ENCODE data around the gene KNSTRN. TPM values are rescaled to one million over a fixed set of nuclear protein-coding genes. Genes with fewer than 3 reads are reported as not detected.

KNSTRN gene
- total and polyA plus RNA-seq, 4 experiments from 2014 or later, result 1.0 to 8.8 (median 4.6) TPM

DNA sequence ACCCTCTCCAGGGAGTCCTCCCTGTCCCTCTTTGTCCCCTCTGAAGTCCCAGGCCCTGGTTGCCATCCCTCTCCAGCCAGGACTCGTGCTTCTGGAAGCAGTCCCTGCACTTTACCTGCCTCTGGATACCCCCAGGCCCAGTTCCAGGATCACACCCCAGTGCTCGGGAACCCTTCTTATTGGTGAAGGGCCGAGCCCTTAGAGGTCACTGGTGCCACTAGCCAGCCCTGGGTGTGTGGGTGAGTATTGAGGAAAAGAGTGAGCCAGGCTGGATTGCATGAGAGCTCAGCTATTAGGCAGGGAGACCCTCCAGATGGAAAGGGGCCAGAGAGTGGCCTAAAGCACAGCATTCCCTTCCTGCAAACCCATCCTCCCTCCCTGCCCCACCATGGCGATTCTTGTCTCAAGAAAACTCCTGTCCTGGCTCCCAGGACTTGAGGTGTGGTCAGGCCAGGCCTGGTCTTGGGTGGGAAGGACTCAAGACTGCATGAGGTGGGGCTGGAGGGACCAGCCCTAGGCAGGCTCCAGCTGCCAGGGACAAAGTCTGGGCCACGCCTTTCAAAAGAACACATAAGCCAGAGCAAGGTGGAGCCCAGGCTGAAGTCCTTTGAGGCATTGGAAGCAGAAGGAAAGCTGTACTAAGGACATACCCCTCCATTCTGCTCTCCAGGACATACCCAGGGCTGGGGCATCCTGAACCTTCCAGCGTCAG is 36.5 kb upstream of the KNSTRN start:
- no peaks in the 10 kb centered on the region for H3K9me3 Mint-ChIP-seq
- no peaks in the 10 kb centered on the region for H3K27me3 ChIP-seq (ENCODE audit: insufficient read depth, low read length)
- intact Hi-C loops (cut with micrococcal nuclease), result no loop called here
- DNase-seq, result no peak
- ChIA-PET CTCF (ENCODE audit: partially characterized antibody) (interaction anchor here (0.6 to 13.4 kb wide), 7 partner anchors 8 to 75 kb away, joined by 3 to 324 read pairs (median 4); partner anchors contain the start of gene PLCB2), POLR2A (ENCODE audit: partially characterized antibody) (no interaction called here)
- H3K4me1 Mint-ChIP-seq, result peaks cover 0 to 3% (median under 1%) of the 10 kb centered on the region in 4 donors
- H3K4me1 ChIP-seq (ENCODE audit: insufficient read depth, low read length), result peaks cover 7% of the 10 kb centered on the region
- no peak overlapping the region for H3K27ac ChIP-seq (ENCODE audit: low read depth, low read length)
- no peaks in the 10 kb centered on the region for H3K36me3 Mint-ChIP-seq
- H3K9me3 ChIP-seq (ENCODE audit: control insufficient read depth in 1 of 2, low read length in 2 of 2), result no peaks in the 10 kb centered on the region
- H3K27me3 Mint-ChIP-seq, result no peaks in the 10 kb centered on the region
- no peaks in the 10 kb centered on the region for H3K36me3 ChIP-seq (ENCODE audit: insufficient read depth, low read length)
- no peak overlapping the region for H3K4me3 Mint-ChIP-seq
- no peak overlapping the region for H3K27ac Mint-ChIP-seq
- H3K4me3 ChIP-seq (ENCODE audit: low read length in 2 of 2), result no peak overlapping the region

DNA sequence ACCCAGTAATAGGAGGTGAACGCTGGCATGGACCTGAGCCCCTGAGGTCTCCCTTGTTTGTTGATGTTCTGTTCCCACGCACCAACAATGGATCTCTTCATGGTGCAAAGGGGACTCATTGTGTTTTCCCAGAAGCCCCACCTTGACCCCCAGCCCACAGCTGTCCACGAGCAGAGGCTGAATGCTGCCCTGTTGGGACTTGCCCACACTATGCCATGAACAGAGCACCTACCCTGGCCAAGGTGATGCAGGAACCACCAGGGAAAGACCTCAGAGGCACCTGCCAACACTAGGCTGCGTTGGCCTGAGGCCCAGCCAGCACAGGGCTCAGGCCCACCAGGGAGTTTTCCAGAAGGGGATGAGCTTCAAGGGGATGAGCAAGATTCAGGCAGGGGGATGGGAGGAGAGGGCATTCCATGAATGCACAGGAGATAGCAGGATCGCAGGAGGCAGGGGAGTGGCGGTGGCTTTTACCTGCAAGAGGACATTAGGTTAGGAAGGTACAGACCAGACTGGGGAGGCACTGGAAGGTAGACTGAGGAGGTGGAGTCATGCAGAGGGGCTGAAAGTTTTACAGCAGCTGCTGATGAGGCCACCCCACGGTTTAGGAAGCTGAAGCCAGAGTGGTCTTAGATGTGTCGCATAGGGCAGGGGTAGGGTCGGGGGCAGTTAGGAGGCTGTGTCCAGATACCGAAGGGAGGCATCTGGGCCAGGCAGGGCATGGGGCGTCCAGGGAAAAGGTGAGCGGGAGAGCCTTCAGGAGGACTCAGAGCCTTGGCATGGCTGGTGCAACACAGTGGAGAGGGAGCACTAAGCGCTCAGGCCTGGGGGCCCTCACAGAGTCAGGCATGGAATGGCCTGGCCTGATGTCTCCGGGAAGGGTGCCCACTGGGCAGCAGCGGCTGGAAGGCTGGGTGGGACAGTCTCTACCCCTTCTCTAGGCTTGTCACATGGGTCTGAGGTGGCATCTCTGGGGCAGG is 35.7 kb upstream of the KNSTRN start:
- Histone ChIP-seq H3K36me3 (ENCODE audit: insufficient read depth, low read length) (no peaks in the 10 kb centered on the region), H3K4me3 (ENCODE audit: low read length in 2 of 2) (no peak overlapping the region), H3K4me1 (ENCODE audit: insufficient read depth, low read length) (peaks cover 7% of the 10 kb centered on the region), H3K9me3 (ENCODE audit: control insufficient read depth in 1 of 2, low read length in 2 of 2) (no peaks in the 10 kb centered on the region), H3K27me3 (ENCODE audit: insufficient read depth, low read length) (no peaks in the 10 kb centered on the region), H3K27ac (ENCODE audit: low read depth, low read length) (no peak overlapping the region)
- Mint-ChIP-seq H3K36me3 (no peaks in the 10 kb centered on the region), H3K9me3 (no peaks in the 10 kb centered on the region), H3K4me3 (no peak overlapping the region), H3K27me3 (no peaks in the 10 kb centered on the region), H3K27ac (peak overlapping the region in 1 of 7 donors; percentile 26), H3K4me1 (peaks cover 0 to 3% (median under 1%) of the 10 kb centered on the region in 4 donors)
- DNase-seq, result no peak
- CTCF ChIA-PET (ENCODE audit: partially characterized antibody), result interaction anchor here (0.6 to 13.4 kb wide), 5 partner anchors 9 to 74 kb away, joined by 3 to 324 read pairs (median 4); partner anchors contain the start of gene PLCB2
- intact Hi-C loops (cut with micrococcal nuclease), result no loop called here
- POLR2A ChIA-PET (ENCODE audit: partially characterized antibody), result no interaction called here

DNA sequence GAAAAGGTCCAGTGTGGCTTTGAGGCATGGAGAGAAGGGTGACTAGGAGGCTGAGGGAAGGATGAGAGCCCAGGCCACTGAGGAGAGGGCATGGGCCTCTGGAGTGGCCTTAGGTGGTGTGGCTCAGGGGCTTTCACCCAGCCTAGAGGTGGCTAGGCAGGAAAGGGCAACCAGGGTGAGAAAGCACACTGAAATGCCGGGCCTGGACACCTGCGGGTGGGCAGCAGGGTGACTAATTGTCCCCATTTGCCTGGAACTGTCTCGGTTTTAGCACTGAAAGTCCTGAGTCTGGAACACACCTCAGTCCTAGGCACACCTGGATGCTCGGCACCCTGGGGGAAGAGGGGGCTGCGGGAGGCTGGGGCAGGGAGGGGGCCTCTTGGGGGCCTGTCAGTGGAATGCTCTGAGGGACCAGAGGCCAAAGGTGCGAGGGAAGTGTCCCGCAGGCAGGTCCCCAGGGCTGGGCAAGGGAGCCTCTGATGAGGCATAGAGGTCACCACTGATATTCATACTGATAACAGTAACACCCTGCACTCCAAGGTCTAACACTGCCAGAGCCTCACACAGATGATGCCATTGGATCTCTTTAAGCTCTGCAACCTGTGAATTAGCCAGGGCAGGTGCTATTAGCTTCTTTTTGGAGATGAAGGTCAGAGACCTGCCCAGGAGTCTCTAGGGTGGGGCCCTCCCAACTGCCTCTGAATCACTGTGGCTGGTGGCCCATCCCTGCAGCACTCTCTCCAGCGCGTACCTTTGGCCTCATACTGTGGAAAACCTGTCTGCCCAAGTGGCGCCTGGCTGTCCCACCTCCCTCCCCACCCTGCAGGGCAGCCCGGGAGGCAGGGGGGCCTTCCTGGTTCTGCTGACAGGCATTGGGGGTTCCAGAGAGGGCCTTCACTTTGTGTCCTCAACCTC is 34.7 kb upstream of the KNSTRN start:
- H3K9me3 ChIP-seq (ENCODE audit: control insufficient read depth in 1 of 2, low read length in 2 of 2), result no peaks in the 10 kb centered on the region
- no peaks in the 10 kb centered on the region for H3K36me3 ChIP-seq (ENCODE audit: insufficient read depth, low read length)
- CTCF ChIA-PET (ENCODE audit: partially characterized antibody), result interaction anchor here (1.4 to 11.2 kb wide), 2 partner anchors 74 kb away, joined by 3 to 235 read pairs; no protein-coding TSS in a partner anchor
- H3K36me3 Mint-ChIP-seq, result no peaks in the 10 kb centered on the region
- H3K4me3 ChIP-seq (ENCODE audit: low read length in 2 of 2), result no peak overlapping the region
- H3K27me3 Mint-ChIP-seq, result no peaks in the 10 kb centered on the region
- POLR2A ChIA-PET (ENCODE audit: partially characterized antibody), result no interaction called here
- peaks cover 7% of the 10 kb centered on the region for H3K4me1 ChIP-seq (ENCODE audit: insufficient read depth, low read length)
- no peak overlapping the region for H3K4me3 Mint-ChIP-seq
- H3K27ac Mint-ChIP-seq, result peak overlapping the region in 1 of 7 donors; percentile 26
- no peak overlapping the region for H3K27ac ChIP-seq (ENCODE audit: low read depth, low read length)
- H3K9me3 Mint-ChIP-seq, result no peaks in the 10 kb centered on the region
- peaks cover 0 to 3% (median under 1%) of the 10 kb centered on the region in 4 donors for H3K4me1 Mint-ChIP-seq
- no peak for DNase-seq
- intact Hi-C loops (cut with micrococcal nuclease), result no loop called here
- no peaks in the 10 kb centered on the region for H3K27me3 ChIP-seq (ENCODE audit: insufficient read depth, low read length)

DNA sequence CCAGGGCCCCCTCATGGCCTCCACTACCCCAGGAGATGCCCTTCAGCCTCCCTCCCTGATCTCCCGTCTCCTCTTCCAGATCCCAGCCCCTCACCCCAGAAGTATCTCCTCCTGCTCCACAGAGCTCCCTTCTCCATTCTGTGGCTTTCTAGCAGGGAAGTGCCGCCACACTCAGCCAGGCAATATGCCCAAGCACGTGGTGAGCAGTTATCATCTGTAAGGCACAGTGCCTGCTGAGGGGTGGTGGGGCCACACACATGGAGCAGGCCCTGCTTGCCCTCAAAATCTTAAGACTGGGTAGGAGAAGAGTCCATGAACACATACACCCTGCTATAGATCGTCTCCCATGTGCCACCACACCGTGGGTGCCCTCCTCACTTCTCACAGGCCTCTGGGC is 34.0 kb upstream of the KNSTRN start:
- Mint-ChIP-seq H3K9me3 (no peaks in the 10 kb centered on the region), H3K36me3 (no peaks in the 10 kb centered on the region), H3K4me3 (no peak overlapping the region), H3K27ac (no peak overlapping the region), H3K4me1 (peaks cover 0 to 3% (median under 1%) of the 10 kb centered on the region in 4 donors), H3K27me3 (no peaks in the 10 kb centered on the region)
- Histone ChIP-seq H3K4me3 (ENCODE audit: low read length in 2 of 2) (no peak overlapping the region), H3K36me3 (ENCODE audit: insufficient read depth, low read length) (no peaks in the 10 kb centered on the region), H3K9me3 (ENCODE audit: control insufficient read depth in 1 of 2, low read length in 2 of 2) (no peaks in the 10 kb centered on the region), H3K4me1 (ENCODE audit: insufficient read depth, low read length) (peaks cover 7% of the 10 kb centered on the region), H3K27ac (ENCODE audit: low read depth, low read length) (no peak overlapping the region), H3K27me3 (ENCODE audit: insufficient read depth, low read length) (no peaks in the 10 kb centered on the region)
- intact Hi-C loops (cut with micrococcal nuclease), result no loop called here
- POLR2A ChIA-PET (ENCODE audit: partially characterized antibody), result no interaction called here
- DNase-seq, result no peak
- CTCF ChIA-PET (ENCODE audit: partially characterized antibody), result interaction anchor here (1.4 kb wide), 1 partner anchor 73 kb away, joined by 3 read pairs; no protein-coding TSS in a partner anchor

DNA sequence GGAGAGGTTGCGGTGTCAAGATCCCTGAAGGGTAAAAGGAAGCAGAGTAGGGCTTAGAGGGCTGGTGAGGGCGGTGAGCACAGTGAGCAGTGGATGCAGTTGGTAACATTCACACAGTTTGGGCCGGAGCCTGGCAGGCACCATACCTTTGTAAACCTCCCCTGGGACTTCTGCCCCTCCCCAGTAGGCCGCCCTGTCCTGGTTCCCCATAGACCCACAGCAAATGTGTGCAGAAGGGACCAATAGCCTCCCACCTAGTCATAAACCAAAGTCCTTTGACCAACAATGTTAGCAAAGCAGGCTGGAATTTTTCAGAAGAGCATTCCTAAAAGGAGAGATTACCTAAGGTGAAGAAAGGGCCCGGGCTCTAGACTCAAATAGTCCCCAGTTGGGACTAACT is 33.4 kb upstream of the KNSTRN start:
- intact Hi-C loops (cut with micrococcal nuclease), result no loop called here
- Histone ChIP-seq H3K4me3 (ENCODE audit: low read length in 2 of 2) (no peak overlapping the region), H3K9me3 (ENCODE audit: control insufficient read depth in 1 of 2, low read length in 2 of 2) (no peaks in the 10 kb centered on the region), H3K27ac (ENCODE audit: low read depth, low read length) (no peak overlapping the region), H3K4me1 (ENCODE audit: insufficient read depth, low read length) (peaks cover 6% of the 10 kb centered on the region), H3K36me3 (ENCODE audit: insufficient read depth, low read length) (no peaks in the 10 kb centered on the region), H3K27me3 (ENCODE audit: insufficient read depth, low read length) (no peaks in the 10 kb centered on the region)
- H3K36me3 Mint-ChIP-seq, result no peaks in the 10 kb centered on the region
- H3K4me3 Mint-ChIP-seq, result no peak overlapping the region
- POLR2A ChIA-PET (ENCODE audit: partially characterized antibody), result no interaction called here
- no peaks in the 10 kb centered on the region for H3K27me3 Mint-ChIP-seq
- H3K4me1 Mint-ChIP-seq, result peaks cover 0 to 3% (median under 1%) of the 10 kb centered on the region in 4 donors
- H3K27ac Mint-ChIP-seq, result no peak overlapping the region
- no peak for DNase-seq
- CTCF ChIA-PET (ENCODE audit: partially characterized antibody), result interaction anchor here (1.4 kb wide), 1 partner anchor 73 kb away, joined by 3 read pairs; no protein-coding TSS in a partner anchor
- H3K9me3 Mint-ChIP-seq, result peaks cover 0 to 2% (median 0%) of the 10 kb centered on the region in 8 donors

DNA sequence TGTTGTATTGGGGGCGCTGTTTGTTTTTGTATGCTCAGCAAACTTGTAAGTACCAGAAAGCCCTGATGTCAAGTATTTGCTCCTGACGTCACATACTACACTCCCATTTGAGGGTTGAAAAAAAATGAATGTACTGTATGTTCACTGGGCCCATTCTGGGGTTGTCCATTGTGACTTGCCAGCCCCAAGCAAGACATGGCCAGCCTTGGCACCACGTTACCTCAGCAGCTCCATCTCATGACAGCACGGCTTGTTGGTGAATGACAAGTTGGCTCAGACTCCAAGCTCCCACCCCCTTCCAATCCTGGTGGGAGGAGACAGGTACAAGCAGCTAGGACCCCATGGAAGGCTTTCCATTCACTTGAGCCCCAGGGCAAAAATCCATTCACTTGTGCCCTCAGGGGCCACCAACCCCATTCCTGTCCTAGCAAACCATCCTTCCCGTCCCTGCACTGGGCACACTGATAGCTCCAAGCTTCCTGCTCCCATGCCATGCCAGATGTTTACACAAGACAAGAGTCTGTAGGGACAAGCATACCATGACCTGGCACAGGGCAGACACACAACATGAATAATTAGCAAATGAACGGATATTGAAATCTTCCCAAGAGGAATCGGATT is 30.1 kb upstream of the KNSTRN start:
- no peaks in the 10 kb centered on the region for H3K36me3 ChIP-seq (ENCODE audit: insufficient read depth, low read length)
- ChIA-PET POLR2A (ENCODE audit: partially characterized antibody) (interaction anchor here (1.0 to 1.3 kb wide), 2 partner anchors 8 to 30 kb away, joined by 3 read pairs; no protein-coding TSS in a partner anchor), CTCF (ENCODE audit: partially characterized antibody) (interaction anchor here (0.8 to 1.5 kb wide), 3 partner anchors 9 to 45 kb away, joined by 3 to 5 read pairs (median 3); partner anchors contain the start of gene PLCB2)
- Mint-ChIP-seq H3K4me1 (no peaks in the 10 kb centered on the region), H3K4me3 (no peak overlapping the region), H3K27ac (no peak overlapping the region), H3K27me3 (peaks cover 0 to 4% of the 10 kb centered on the region in 2 donors), H3K36me3 (no peaks in the 10 kb centered on the region), H3K9me3 (peaks cover 0 to 2% (median 0%) of the 10 kb centered on the region in 8 donors)
- intact Hi-C loops (cut with micrococcal nuclease), result no loop called here
- no peaks in the 10 kb centered on the region for H3K27me3 ChIP-seq (ENCODE audit: insufficient read depth, low read length)
- H3K9me3 ChIP-seq (ENCODE audit: control insufficient read depth in 1 of 2, low read length in 2 of 2), result no peaks in the 10 kb centered on the region
- H3K4me1 ChIP-seq (ENCODE audit: insufficient read depth, low read length), result peaks cover under 1% of the 10 kb centered on the region
- H3K4me3 ChIP-seq (ENCODE audit: low read length in 2 of 2), result no peak overlapping the region
- no peak overlapping the region for H3K27ac ChIP-seq (ENCODE audit: low read depth, low read length)
- no peak for DNase-seq

Measured in CD4-positive, alpha-beta memory T cell (primary cell).